ENCODE results near the gene EI24.

- TF ChIP-seq CTCF (IDR thresholded peaks at IDR 0.05) (no peak), POLR2A (IDR thresholded peaks at IDR 0.05) (no peak)
Observed at GRCh38 chr11:125588505-125588904, 19.2 kb downstream of the EI24 start.

Measured in Peyer's patch (tissue), 4 donors.